GM04503 (cell line): Measurements from ENCODE around the gene AOPEP.
A peak's percentile ranks its signal among the peaks of the same experiment; 100 is the strongest.
"Not testable (repeated sequence)": the region's sequence is repeated elsewhere in the genome, so short reads cannot be mapped to it uniquely, and the experiment has no call there.

Experiments
- DNase-seq: peaks from one replicate; pipeline ENCODE4 v3.0.0-alpha.2; 2012; ENCODE audit warnings: low read depth

AOPEP gene

GRCh38 chr9:95017661-95018060, 291.2 kb downstream of the AOPEP start:
- DNase-seq: no peak

GRCh38 chr9:95018099-95018936, 291.8 kb downstream of the AOPEP start:
- peak; percentile 94 for DNase-seq

GRCh38 chr9:95020644-95021043, 294.1 kb downstream of the AOPEP start:
- not testable (repeated sequence) for DNase-seq

DNA sequence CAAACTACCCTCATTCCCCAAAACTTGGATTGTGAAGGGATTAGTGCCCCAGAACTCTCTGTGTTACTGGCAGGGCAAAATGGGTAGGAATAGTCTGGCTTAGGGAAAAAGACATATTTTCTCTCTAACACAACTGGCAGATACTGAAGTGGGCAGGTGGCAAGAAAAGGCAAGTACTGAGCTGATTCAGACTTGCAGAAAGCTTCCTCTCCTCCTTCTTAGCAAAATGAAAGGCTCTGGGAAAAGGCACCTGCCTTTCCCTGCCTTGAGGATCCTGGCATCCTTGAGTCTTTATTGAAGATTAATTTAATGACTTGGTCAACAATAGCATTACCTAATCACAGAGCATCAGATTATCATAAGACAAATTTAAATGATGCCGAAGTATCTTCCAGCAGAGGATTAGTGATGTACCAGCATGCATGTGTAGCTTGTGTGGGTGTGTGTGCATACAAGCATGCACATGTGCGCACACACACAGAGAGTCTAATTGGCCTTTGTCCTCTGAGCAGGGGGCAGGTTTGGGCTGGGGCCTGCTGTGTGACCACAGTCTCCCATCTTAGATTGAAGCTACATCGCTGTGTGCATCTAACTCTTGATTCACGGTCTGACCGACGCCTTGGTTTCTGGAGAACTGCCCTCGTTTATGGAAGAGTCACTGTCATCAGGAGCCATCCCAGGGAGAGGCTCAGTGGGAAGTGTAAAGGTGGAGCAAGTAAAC, 294.8 kb downstream of the AOPEP start:
- no peak for DNase-seq

DNA sequence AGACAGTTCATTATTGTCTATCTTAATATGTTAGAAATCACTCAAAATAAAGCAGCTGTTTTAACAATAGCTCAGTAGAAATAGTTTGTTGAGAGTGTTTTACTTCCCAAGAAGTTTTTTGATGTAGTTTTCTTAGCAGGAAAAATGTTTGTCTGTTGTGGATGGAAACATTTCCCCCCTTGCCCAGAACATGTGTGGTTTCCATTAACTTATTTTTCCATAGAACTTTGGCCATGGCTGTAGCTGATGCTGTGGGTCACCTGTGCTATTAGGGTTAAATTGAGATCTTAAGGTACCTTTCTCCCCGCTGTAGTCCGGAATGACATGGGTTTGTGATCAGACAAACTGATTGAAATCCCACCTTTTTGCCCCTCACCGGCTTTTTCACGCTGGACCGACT, 296.2 kb downstream of the AOPEP start:
- no peak for DNase-seq

DNA sequence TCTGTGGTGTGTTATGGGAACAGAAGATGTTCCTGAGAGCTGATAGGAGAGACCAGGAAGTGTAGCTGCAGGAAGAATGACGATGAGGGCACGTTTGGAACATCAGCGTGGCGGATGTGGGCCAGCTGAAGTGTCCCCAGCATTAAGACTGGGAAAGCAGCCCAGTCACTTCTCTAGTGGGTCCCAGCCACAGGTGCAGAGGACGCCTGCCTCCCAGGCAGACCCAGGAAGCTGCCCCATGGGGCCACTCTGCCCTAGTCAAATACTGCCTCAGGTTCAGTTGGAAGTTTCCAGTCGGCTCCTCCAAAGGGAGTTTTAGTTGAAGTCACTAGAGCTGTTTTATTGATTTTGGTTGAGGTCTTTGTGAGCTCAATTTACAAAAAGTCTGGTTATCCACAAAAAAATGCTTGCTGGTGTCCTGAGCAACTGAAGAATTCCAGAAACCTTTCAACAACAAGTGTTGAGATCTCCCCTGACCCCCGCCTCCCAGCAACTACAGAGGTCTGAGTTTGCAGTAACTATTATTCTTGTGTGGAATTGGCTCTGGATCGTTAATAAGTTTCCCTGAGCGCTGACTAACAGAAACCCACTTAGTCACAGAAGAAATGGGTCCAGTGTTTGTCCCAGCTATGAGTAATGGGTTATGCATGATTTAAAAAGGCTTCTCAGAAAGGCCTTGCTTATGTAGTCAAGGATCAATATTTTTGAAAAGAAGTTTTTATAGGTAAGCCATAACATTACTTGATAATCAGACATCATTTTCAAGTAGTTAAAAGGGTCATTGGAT, 296.9 kb downstream of the AOPEP start:
- peak; percentile 81 for DNase-seq

DNA sequence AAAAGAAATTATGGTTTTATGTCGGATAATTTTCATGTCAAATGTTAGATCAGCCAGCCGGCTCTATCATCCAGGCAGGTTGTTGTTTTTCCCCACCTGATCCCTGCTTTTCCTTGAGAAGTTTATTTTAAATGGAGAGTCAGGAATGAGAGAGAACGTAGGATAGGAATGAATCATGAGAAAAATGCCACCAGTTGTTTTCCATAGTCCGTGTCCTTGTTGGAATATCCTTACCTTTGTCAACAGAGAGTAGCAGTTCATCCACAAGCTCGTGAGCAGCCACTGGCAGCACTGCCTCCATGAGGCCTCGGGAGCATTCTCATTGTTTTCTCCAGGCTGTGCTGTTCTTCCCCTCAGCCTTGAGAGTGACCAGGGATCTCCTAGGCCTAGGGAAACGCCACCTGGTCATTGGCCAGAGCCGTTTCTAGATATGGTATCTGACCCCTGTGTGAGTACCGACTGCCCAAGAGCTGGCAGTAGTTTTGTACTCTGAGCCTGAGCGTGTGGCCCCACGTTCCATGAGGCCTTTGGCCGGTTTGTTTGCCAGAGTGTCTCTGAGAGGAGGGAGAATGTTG, 297.7 kb downstream of the AOPEP start:
- DNase-seq: no peak

DNA sequence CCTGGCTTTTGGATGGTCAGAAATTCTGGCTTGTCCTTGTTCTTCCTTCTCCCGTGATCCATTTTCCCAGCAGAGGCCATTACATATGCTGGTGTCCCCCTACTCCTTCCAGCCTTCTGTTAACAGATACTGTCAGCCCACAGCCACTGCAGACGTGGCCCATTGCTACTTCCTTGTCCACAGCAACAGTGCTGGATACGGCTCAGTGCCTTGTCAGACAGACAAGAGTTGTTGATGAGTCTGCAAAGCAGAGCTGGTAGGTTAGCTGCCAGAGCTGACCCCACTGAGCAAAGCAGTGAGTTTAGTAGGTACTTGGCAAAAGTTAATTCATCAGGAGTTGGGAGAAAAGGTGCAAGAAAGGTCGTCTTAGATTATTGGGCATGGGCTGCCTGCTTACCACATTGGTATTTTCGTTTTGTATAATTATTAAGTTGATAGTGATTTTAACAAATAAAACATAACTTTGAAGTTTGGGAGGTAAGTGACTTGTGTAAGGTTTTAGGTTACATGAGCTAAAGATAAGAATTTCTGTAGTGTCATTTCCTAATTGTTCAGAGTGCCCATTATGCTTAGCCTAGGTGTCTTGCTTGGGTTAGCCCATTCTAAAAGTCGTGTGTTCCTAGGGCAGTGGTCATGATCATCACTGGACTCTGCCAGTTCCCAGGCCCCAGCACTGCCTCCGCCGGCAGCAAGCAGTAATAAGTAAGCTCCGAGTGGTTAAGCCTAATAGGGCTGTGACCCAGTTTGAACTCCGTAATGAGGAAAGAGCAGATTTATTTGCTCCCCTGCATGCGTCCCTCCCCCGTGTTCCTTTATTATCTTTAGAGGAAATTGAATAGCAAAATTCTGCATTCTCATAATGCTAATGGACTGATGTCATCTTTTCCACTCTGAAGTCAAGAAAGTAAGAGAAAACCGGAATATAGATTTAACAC, 299.0 kb downstream of the AOPEP start:
- peak; percentile 87 for DNase-seq

DNA sequence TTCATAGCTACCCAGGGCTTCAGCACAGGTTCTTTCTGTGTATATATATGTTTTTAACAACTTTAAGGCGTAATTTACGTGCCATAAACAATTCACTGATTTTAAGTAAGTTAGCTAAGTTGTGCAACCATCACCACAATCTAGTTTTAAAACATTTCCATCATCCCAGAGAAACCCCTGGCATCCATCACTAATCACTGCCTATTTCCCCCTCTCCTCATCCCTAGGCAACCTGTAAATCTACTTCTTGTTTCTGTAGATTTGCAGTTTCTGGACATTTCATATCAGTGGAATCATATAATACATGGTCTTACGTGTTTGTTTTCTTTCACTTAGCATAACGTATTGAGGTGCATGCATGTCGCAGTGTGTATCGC, 299.6 kb downstream of the AOPEP start:
- DNase-seq: no peak

GRCh38 chr9:95027914-95028852, 301.7 kb downstream of the AOPEP start:
- DNase-seq: no peak

DNA sequence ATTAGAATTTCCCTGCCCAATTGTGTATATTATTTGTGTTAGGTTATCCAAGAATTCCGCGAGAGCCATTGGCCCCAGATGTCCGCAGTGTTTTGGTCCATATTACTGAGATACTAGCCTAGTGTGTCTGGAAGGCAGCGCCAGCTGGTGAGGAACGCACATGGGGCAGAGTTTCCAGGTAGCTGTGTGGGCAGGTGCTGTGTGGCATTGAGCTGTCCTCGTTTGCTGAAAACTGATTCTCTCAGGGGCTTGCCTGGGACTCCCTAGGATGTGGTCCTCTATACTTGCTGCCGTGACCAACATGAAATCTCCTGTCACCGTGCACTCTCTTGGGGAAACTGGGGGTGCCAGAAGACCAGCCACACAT, 302.3 kb downstream of the AOPEP start:
- DNase-seq: no peak

DNA sequence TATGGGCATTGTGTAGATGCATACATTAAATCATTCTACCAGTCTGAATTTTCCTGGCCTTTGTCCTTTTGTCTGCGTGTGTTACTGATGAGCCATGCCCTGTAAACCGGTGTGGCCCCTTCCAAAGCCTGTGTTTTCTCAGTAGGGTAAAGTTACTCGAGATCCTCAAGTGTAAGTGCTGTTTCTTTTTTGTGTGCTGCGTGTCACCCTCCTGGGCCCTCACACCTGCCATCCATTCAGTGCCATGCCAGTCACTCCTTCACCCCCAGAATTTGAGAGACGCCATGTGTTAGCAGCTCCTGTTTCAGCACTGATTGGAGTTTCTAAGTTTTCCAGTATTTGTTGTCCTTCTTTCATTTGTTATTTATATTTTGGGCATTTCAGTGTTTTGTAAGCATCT, 302.8 kb downstream of the AOPEP start:
- no peak for DNase-seq

GRCh38 chr9:95029720-95030119, 303.2 kb downstream of the AOPEP start:
- DNase-seq: no peak

GRCh38 chr9:95030344-95030743, 303.8 kb downstream of the AOPEP start:
- no peak for DNase-seq

DNA sequence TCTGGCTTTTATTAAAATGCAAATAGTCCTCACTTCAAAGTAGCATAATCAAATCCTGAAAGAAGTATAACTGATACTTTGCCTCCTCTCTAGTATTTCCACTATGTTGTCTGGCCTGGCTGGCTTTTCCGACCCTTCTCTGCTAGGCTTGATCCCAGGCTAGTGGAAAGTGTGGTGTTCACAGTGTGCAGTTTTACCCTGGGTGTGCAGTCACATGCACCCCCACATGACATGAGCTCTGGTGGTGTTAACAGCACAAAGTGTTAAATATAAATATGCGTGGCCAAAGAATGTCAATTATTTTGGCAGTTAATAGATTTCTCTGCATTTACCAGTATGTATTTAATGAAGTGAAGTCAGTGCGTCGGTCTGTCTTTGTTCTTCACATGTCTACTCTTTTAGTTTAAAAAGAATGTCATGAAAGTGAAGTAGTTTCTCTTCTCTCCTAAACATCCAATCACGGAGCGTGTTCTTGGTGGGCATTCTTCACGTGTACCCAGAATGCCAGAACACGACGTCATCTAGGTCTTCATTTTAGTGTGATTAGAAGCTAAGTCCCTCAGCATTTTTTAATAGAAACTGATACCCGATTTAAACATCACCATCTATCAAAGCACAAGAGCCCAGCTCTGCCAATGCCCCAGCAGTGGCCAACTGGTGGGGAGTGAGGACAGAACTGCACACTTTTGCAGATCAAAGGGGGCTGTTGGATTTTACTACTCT, 304.6 kb downstream of the AOPEP start:
- DNase-seq: no peak

- DNase-seq: no peak
Observed at GRCh38 chr9:95031711-95032461, 305.4 kb downstream of the AOPEP start.

DNA sequence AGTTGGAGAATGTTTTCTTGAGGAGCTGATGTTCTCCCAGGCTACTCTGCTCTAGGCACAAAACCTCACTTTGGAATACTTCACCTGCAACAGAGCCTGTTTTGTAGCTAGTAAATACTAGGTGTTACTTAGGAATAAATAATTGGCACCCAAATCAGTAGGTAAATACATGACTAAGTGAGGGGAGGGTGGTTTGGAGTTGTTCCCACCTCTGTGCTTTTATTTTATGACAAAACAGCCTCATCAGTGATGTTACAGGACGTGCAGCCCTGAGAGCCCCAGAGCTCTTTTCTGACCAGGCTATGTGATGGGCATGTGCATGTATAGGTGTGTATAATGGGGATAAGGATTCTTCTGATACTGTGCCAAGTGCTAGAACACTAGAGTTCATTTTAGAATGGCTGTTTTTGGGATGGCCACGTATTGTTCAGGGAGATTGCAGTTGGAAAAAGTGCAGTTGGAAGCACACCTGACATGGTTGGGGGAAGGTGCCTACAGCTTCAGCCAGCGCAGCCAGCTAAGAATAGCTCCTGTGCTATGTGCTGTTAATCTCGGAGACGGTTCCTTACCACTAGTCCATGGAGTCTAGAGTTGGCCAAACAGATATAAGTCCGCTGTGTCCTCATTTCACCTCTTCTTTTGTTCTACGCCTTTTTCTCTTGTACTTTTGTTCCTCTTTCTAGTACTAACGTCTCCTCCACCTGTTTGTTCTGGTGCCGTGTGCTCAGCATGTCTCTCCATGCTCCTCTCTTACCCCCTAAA, 306.3 kb downstream of the AOPEP start:
- no peak for DNase-seq

DNA sequence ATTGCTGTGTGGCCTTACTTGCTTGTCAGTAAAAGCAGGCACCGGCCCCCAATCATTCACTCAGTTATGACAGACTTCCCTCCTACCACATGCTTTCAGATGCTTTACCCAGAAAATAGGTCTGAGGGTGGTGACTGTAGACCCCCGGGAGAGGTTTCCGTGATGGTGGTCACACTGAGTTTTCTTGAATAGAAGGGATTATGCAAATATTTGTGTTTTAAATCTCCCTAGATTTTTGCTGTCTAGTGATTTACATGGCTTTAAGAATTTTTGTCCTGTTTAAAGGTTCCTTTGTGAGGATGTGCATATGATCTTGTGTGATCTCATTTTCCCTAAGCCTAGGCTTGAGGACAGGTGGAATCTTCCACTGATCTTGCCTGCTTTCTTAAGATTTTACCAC, 309.3 kb downstream of the AOPEP start:
- DNase-seq: no peak
